GM18861 (cell line): Measurements from ENCODE around the gene LRMDA.
"Not testable (repeated sequence)": the region's sequence is repeated elsewhere in the genome, so short reads cannot be mapped to it uniquely, and the experiment has no call there.

Source experiments
- ATAC-seq: cut with Tn5 transposase; IDR thresholded peaks from one replicate; pipeline ENCODE4 v1.9.1; 2021; ENCODE audit not compliant: unreplicated experiment

LRMDA gene

DNA sequence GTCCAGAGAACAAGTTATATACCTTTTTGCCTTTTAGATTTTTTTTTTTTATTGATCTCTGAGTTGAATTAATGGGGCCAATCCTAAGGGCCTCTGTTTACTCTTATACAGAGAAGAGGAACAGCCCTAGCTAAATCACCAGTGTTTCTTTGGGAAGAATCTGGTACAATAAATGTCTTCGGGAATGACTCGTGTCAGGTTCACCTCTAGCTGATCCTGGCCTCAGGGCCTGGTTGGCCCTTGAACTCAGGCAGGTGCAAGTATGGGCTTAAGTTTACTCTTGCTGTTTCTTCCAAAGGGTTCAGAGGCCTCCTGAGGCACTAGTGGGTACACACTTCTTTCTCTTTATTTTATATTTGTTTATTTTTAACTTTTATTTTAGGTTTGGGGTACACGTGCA, 71.0 kb downstream of the LRMDA start:
- no peak for ATAC-seq

DNA sequence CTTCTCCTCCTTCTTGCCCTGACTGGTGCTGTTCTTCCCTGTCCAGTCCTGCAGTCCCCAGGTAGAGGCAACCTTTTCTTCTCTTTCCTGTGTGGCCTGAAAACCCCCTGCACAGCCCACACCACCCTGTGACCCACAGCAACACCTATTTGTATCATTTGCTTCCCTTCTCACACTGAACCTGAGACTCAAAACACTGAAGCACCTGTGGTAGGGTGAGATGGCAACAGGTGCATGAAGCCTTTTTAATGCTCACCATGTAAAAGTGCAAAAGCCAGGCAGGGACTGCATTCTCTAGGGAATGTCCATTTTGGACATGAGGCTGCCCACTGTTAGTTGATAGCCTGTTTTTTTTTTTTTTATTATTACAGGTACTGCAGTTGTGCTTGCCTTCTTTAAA, 71.4 kb downstream of the LRMDA start:
- no peak for ATAC-seq

DNA sequence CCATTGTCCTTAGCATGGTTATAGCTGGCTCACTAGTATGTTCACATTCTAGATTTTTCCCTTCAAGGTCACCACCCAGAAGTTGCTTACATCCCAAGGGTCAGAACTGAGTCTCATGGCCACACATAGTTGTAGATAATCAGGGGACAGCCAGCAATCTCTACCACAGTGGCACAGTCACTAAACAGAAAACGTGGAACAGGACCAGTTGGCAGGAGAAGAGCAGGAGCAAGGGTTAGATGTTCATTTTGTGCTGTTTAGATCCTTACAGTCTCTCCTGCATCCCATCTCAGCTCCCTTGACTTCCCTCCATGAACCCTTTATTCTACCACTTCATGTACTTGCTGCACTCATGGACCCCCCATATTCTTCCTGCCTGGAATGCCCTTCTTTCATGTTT, 73.9 kb downstream of the LRMDA start:
- no peak for ATAC-seq

DNA sequence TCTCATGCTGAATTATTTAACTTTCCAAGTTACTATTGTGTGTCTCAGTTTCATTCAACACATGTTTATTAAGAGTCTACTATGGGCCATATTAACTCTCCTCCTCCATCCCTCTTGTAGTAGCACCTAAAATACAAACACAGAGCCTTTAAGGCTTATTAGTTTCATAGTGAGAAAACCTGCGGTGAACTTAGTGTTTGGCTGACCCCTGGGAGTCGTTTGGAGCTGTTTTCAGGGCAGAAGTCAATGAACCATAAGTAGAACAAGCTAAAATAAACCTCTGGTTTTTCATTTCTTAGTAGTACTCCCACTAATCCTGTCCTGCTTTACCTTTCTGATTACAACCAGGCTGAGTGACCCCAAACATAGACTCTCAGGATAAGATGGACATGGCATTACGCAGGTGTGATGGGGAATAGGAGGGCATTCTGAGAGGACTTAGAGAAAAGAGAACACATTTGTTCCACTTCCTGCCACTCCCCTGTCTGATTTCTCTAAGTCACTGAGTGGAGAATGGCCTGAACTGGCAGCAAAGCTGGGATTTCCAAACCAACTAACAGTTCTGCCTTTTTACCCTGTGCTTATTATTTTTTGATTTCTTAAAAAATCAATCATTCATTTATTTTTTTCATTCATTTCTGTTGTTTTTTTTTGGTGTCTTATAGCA, 74.5 kb downstream of the LRMDA start:
- peak; percentile 87 for ATAC-seq

DNA sequence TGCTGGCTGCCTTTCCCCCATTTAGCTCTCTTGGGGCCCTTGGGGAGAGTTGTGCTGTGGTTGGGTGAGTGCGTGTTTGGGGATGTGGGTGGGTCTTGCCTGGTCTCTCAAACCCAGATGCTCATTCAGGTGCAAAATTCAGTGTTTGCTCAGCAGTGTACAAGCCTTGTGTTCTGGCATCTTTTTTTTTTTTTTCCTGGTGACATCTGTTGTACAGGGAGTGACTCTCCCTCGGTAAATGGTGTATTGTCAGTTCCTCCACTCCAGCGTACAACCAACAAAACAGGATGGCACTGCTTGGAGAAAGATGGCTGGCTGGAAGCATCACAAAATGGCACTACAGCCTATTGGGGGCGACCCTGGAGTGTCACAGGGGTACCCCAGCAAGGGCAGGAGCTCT, 75.5 kb downstream of the LRMDA start:
- no peak for ATAC-seq

DNA sequence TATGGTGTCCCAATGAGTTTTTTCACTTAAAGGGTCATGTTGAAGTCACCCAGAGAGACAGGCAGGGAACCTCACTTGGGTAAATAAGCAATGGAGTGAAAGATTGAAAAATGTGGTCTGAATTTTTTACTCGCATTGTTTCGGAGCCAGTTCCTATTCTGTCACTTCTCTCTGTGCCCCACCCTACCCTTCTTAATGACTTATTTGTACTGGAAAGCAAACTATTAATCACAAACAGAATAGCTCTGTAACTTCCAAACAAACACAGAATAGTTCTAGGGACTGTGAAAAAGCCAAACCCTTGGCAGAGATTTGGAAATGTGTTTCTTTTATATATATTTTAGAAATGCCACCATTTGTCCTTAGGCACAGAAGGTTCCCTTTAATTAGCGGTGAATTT, 76.0 kb downstream of the LRMDA start:
- ATAC-seq, result no peak

DNA sequence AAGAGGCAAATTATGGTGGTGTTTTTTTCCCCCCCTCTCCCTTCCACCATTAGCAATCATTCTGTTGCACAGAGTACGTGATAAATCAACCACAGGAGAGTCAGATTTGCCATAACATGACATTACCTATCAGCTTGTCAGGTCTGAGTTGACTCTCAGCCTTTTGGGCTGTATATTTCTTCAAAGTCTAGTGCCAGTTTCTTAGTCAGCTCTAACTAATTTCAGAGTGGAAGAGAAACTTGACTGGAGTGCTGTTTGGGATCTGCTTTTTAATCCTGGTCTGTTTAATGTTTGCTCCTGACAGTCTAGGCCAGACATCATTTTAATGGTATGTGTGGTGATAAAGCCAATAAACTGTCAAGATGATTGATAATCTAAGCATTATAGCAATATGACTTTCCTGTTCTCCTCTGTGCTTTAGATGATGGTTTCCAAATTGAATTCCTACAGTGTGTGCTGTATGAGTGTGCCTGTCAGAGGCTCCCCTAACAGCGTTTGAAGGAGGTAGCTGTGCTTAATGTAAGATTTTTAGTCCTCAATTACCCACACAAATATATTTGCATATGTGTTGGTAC, 76.9 kb downstream of the LRMDA start:
- ATAC-seq, result no peak

DNA sequence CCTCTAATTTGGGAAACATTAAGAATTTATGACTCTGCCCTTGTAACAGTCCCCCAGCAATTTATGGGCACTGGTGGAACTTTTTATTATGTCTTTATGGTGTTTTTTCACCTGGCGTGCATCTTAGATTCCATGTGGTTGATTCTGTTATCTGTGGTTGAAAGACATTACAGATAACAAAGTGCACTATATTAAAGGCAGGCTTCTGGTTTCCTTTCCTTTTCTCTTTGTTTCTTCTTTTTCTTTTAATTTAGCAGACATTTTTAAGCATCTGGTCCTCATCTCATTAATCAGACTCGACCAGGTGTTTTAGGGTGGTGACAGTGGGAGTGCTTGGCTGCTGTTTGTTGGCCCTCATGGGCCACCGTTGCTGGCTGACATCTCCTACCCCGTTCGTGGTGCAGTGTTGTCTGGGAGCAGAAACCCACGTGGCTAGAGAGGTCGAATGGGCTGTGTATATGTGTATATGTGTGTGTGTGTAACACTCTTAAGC, 77.4 kb downstream of the LRMDA start:
- no peak for ATAC-seq

DNA sequence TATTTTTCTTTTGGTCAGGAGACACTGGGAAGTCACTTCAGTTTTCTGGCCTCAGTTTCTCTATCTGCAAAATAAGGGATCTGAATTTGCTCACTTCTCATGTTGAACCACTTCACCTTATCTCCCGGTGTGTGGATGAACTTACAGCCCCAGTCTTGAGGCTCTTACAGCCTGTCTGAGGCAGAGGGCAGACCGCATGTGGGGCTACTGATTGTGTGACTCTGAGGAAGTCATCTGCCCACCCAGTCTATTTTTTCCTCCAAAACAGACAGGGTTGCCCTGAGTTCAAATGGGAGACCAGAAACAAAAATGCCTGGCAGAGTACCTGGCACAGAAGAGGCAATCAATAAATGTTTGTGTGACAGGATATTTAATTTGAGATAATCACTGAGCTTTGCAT, 78.3 kb downstream of the LRMDA start:
- ATAC-seq, result no peak

DNA sequence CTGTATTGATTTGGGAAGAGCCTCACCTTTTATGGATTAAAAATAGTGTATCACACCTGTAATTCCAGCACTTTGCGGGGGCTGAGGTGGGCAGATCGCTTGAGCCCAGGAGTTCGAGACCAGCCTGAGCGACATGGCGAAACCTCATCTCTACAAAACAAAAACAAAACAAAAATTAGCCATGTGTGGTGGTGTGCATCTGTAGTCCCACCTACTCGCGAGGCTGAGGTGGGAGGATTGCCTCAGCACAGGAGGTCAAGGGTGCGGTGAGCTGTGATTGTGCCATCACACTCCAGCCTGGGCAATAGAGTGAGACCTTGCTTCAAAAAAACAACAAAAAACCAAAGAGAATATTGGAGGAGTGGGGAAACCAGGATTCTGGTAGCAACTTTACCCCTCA, 79.6 kb downstream of the LRMDA start:
- no peak for ATAC-seq

DNA sequence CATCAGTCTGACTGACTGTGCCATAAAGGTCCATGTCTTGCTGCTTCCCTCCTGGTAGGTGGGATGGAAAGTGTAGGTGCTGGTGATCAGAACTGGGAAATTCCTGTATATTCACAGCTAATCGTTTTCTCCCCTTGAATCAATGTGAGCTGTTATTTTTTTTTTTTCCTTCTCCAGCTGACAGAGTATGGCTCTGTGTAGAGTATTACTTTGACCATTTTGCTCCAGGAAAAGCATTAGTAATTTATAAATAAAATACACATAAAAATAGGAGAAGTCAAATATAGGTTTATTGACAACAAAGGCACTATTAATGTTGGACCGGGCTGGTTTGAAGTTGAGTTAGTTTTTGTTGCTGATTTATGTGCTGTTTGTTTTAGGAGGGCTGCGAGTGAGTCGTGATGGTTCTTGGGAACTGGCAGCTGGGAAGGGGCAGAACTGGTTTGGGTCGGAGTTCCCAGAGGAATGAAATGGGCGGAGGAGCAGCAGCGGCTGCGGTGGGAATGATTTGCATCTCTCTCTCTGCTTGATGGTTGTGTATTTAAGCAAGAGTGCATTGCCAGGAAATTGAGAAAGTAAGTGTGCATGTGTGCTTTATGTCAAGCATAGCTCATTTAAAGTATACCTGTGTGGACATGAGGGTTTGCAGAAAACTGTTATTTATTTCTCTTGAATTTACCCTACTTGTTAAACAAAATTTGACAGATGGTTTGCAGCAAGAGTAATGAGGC, 80.9 kb downstream of the LRMDA start:
- no peak for ATAC-seq

DNA sequence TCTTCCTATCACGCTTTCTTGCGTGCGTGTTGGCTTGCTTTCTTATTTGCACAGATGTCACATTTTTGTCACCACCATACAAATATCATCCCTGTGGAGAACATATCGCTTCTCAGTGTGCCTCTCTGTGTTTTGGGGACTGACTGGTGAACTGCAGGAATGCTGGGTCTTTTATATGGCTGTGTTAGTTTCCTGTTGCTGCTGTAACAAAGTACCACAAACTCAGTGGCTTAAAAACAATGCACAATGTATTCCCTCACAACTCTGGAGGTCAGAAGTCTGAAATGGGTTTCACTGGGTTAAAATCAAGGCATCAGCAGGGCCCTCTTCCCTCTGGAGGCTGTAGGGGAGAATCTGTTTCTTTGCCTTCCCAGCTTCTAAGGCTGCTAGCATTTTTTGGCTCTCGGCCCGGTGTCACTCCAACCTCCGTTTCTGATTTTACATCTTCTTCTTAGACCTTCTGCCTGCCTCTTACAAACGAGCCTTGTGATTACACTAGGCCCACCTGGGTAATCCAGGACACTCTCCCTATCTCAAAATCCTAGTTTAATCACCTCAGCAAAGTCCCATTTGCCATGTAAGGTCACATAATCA, 82.0 kb downstream of the LRMDA start:
- no peak for ATAC-seq

DNA sequence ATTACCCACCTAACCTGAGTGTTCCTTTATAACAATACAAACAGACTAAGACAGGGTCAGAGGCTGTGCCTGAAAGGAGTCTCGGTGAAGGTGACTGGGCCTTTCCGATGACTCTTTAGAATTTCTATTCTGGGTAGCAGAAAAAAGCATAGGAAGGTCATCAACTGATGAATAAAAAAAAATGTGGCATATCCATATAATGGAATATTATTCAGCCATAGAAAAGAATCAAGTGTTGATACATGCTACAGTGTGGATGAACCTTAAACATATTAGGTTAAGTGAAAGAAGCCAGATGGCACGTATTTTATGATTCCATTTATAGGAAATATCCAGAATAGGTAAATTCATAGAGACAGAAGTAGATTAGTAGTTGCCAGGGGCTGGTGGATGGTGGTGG, 83.4 kb downstream of the LRMDA start:
- no peak for ATAC-seq

DNA sequence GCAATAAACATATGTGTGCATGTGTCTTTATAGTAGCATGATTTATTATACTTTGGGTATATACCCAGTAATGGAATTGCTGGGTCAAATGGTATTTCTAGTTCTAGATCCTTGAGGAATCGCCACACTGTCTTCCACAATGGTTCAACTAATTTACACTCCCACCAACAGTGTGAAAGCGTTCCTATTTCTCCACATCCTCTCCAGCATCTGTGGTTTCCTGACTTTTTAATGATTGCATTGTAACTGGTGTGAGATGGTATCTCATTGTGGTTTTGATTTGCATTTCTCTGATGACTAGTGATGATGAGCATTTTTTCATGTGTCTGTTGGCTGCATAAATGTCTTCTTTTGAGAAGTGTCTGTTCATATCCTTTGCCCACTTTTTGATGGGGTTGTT, 84.7 kb downstream of the LRMDA start:
- ATAC-seq, result not testable (repeated sequence)

DNA sequence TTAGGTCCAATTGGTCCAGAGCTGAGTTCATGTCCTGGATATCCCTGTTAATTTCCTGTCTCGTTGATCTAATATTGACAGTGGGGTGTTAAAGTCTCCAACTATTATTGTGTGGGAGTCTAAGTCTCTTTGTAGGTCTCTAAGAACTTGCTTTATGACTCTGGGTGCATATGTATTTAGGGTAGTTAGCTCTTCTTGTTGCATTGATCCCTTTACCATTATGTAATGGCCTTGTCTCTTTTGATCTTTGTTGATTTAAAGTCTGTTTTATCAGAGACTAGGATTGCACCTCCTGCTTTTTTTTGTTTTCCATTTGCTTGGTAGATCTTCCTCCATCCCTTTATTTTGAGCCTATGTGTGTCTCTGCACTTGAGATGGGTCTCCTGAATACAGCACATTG, 87.8 kb downstream of the LRMDA start:
- not testable (repeated sequence) for ATAC-seq

DNA sequence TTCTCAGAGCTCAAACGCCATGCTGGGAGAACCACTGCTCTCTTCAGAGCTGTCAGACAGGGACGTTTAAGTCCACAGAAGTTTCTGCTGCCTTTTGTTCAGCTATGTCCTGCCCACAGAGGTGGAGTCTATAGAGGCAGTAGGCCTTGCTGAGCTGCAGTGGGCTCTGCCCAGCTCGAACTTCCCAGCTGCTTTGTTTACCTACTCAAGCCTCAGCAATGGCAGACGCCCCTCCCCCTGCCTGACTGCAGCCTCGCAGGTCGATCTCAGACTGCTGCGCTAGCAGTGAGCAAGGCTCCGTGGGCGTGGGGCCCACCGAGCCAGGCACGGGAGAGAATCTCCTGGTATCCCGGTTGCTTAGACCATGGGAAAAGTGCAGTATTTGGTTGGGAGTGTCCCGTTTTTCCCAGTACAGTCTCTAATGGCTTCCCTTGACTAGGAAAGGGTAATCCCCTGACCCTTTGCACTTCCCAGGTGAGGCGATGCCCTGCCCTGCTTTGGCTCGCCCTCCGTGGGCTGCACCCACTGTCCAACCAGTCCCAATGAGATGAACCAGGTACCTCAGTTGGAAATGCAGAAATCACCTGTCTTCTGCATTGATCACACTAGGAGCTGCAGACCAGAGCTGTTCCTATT, 89.9 kb downstream of the LRMDA start:
- ATAC-seq, result not testable (repeated sequence)

DNA sequence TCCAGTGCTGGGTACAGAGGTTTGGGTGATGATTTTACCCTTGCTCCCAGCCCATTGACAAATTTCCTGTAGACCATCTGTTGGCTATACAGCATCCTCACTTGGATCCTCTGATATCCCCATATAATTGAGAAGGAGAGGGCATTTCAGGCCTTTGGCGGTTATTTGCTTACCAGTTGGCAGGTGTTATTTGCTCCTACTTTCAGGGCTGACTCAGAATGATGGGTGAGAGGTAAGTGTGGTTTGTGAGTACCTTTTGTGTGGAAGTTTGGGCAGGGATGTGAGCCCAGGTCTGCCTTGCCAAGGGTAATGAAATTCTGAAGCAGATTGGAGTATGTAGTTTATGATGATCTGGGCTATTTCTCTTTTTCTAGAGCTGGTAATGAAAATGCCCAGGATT, 93.6 kb downstream of the LRMDA start:
- no peak for ATAC-seq

DNA sequence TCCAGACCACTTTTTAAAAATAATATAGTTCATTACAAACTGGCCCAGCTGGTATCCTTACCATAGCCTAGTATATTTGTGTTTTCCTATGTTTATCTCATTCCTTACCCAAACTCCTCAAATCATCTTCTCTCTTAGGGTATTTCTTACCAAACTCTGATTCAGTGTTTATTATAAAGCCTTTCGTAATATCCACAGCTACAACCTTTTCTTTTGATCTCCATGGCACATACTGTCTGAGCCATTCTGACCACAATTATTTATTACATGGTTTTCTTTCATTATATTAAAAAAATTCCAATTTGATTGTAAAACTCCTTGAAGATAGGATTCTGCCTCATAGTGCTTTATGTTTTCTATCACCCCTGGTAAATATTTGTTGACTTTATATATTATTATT, 94.2 kb downstream of the LRMDA start:
- ATAC-seq, result no peak

DNA sequence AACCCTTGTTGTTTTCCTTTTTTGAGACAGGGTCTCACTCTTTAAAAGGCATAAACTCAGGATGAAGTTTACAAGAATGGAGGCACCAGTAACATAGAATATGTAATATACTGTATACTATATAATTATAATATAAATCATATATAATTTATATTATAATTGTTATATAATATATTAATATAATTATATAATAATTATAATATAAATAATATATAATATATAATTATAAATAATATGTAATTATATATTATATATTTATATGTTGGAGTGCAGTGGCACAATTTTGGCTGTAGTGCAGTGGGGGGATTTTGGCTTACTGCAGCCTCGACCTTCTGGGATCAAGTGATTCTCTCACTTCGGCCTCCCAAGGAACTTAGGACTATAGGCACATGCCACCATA, 96.1 kb downstream of the LRMDA start:
- ATAC-seq, result no peak

DNA sequence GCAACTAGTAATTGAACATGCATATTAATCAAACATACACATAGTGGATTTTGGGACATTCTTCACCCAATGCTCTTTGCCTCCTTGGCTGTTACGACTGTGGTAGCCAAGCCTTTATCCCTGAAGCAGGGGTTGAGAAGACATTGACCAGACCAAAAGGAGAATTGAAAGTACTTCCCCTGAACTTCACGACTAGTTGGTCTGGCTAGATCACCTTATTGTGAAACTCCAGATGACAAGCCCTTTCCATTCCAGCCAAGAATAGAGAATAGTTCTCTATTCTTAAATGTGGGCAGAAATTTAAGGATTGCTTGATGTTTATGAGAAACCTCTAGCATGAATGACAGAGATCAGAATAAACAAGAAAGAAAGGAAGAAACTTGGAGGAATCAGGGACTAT, 97.0 kb downstream of the LRMDA start:
- no peak for ATAC-seq

DNA sequence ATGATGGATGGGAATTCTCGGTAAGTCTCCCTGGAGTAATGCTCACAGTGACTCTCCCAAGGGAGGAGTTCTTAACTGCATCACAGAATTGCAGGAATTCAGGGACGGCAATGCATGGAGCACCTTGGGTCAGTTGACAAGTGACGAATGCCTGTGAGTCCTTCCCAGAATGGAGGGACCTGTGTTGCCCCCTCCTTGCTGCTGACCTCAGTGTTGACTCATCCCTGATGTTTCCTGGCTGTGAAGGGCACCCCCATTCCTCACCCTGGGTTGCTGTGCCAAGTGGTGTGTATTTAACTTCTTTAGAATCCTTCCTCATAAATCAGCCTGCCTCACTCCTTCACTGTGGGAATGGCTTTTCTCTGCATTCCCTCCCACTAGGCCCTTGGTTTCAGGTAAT, 98.9 kb downstream of the LRMDA start:
- ATAC-seq, result no peak
